Breast epithelium (tissue), 3 donors: ENCODE results near the gene LRP2.

ENCODE experiments used
- POLR2A ChIP-seq: fragments of 450-650 bp; IDR thresholded peaks from one replicate; pipeline ENCODE4 v1.6.1; 2016; ENCODE audit warnings: antibody characterized with exemption, mild to moderate bottlenecking, moderate library complexity
- POLR2AphosphoS5 ChIP-seq, 3 donors: sonication (generic); formaldehyde crosslinking; IDR thresholded peaks; one replicate each; pipeline ENCODE4 v1.6.1; 2017; ENCODE audit warnings: antibody characterized with exemption in 3 of 3
- TF ChIP-seq, protein P1 (sequence below), 3 donors: fragments of 450-650 bp; IDR thresholded peaks; one replicate each; pipeline ENCODE4 v1.5.1; 2016 to 2017; ENCODE audit warnings: antibody characterized with exemption in 3 of 3, mild to moderate bottlenecking in 3 of 3, moderate library complexity in 3 of 3

GRCh38 chr2:169172151-169172735 is 190.1 kb downstream of the LRP2 start:
- TF ChIP-seq, protein P1, sequence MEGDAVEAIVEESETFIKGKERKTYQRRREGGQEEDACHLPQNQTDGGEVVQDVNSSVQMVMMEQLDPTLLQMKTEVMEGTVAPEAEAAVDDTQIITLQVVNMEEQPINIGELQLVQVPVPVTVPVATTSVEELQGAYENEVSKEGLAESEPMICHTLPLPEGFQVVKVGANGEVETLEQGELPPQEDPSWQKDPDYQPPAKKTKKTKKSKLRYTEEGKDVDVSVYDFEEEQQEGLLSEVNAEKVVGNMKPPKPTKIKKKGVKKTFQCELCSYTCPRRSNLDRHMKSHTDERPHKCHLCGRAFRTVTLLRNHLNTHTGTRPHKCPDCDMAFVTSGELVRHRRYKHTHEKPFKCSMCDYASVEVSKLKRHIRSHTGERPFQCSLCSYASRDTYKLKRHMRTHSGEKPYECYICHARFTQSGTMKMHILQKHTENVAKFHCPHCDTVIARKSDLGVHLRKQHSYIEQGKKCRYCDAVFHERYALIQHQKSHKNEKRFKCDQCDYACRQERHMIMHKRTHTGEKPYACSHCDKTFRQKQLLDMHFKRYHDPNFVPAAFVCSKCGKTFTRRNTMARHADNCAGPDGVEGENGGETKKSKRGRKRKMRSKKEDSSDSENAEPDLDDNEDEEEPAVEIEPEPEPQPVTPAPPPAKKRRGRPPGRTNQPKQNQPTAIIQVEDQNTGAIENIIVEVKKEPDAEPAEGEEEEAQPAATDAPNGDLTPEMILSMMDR (IDR thresholded peaks at IDR 0.05): no peak
- no peak for TF ChIP-seq POLR2A
- no peak for TF ChIP-seq POLR2AphosphoS5 (IDR thresholded peaks at IDR 0.05)
